ENCODE results near the gene CCDC149.
A peak's percentile ranks its signal among the peaks of the same experiment; 100 is the strongest.

The CCDC149 gene

DNA sequence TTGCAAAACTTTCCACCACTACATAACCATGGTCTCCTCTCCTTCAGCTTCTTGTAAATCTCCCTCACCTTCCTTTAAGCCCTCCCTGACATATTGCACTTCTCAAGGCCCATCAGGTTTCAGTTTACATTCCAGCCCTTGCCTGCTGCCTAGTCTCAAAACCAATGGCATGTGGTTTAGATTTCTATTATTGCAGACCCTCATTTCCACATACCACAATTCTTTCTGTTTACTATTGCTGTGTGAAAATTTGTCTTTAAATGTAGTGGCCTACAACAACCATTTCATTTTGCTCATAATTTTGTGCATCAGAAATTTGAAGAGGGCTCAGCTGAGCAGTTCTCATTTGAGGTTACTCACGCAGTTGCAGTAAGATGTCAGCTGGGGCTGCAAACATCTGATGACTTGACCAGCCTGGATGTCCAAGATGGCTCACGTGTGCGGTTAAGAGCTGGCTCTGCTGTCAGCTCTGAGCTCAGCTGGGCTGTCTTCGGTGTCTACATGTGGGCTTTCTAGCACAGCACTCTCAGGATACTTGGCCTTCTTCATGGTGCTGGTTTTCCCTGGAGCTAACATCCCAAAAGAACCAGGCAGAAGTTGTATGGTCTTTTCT is 147.4 kb downstream of the CCDC149 start:
- Histone ChIP-seq H3K27ac (ENCODE audit: low read length) (no peak overlapping the region), H3K79me2 (ENCODE audit: low read length) (no peaks in the 10 kb centered on the region), H3K9ac (ENCODE audit: low read length) (no peak overlapping the region), H3K4me2 (ENCODE audit: low read depth, low read length) (peak overlapping the region; percentile 19; the same call in 1 of the 2 replicates), H3K9me3 (replicated peaks; ENCODE audit: insufficient read depth, low read length) (no peaks in the 10 kb centered on the region), H3K4me1 (ENCODE audit: low read length) (peaks cover 9% of the 10 kb centered on the region), H3K27me3 (replicated peaks; ENCODE audit: insufficient read depth, low read length) (no peaks in the 10 kb centered on the region), H3K36me3 (replicated peaks; ENCODE audit: insufficient read depth, low read length) (no peaks in the 10 kb centered on the region), H3K4me3 (ENCODE audit: low read length) (no peak overlapping the region), H2AFZ (ENCODE audit: low read length) (no peak overlapping the region), H4K20me1 (ENCODE audit: insufficient read depth, low read length) (no peaks in the 10 kb centered on the region), H3K9me2 (replicated peaks; ENCODE audit: insufficient read depth, low read length) (no peaks in the 10 kb centered on the region), H3F3A (ENCODE audit: insufficient read depth, low read length) (no peaks in the 10 kb centered on the region)
- no peak for TF ChIP-seq EZH2 (optimal IDR thresholded peaks at IDR 0.05; ENCODE audit: low read depth, low read length)
- no peak for TF ChIP-seq EZH2phosphoT487 (IDR thresholded peaks at IDR 0.05; ENCODE audit: low read length)
- TF ChIP-seq, protein P1, sequence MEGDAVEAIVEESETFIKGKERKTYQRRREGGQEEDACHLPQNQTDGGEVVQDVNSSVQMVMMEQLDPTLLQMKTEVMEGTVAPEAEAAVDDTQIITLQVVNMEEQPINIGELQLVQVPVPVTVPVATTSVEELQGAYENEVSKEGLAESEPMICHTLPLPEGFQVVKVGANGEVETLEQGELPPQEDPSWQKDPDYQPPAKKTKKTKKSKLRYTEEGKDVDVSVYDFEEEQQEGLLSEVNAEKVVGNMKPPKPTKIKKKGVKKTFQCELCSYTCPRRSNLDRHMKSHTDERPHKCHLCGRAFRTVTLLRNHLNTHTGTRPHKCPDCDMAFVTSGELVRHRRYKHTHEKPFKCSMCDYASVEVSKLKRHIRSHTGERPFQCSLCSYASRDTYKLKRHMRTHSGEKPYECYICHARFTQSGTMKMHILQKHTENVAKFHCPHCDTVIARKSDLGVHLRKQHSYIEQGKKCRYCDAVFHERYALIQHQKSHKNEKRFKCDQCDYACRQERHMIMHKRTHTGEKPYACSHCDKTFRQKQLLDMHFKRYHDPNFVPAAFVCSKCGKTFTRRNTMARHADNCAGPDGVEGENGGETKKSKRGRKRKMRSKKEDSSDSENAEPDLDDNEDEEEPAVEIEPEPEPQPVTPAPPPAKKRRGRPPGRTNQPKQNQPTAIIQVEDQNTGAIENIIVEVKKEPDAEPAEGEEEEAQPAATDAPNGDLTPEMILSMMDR (IDR thresholded peaks at IDR 0.05; ENCODE audit: low read length), result no peak
- peak; percentile 10 for DNase-seq

DNA sequence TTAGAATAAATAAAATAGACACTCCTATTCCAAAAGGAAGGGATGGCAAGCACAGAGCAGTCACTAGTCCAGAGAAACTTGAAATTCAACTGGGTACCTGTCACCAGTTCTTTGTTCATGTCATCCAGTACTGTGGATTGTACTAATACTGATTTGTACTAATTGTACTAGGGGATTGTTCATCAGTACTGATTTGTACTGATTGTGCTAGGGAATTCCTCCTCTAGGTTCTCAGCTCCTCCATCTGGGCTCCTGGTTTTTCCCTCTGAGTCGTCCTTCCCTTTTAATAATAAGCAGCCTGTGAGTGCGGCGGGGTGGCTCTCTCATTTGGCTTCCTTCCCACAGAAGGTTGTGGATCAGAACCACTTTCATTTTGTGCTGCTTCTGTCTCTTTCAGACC is 148.5 kb downstream of the CCDC149 start:
- H3K4me1 ChIP-seq (ENCODE audit: low read length), result peaks cover 9% of the 10 kb centered on the region
- no peak for DNase-seq
- no peak overlapping the region for H3K4me3 ChIP-seq (ENCODE audit: low read length)
- no peaks in the 10 kb centered on the region for H3K27me3 ChIP-seq (replicated peaks; ENCODE audit: insufficient read depth, low read length)
- H3K9me3 ChIP-seq (replicated peaks; ENCODE audit: insufficient read depth, low read length), result no peaks in the 10 kb centered on the region
- TF ChIP-seq EZH2 (optimal IDR thresholded peaks at IDR 0.05; ENCODE audit: low read depth, low read length) (no peak), EZH2phosphoT487 (IDR thresholded peaks at IDR 0.05; ENCODE audit: low read length) (no peak)
- TF ChIP-seq, protein P1 (IDR thresholded peaks at IDR 0.05; ENCODE audit: low read length), result no peak
- no peak overlapping the region for H3K27ac ChIP-seq (ENCODE audit: low read length)
- no peaks in the 10 kb centered on the region for H3K36me3 ChIP-seq (replicated peaks; ENCODE audit: insufficient read depth, low read length)
- no peak overlapping the region for H3K9ac ChIP-seq (ENCODE audit: low read length)
- no peak overlapping the region for H3K4me2 ChIP-seq (ENCODE audit: low read depth, low read length)
- no peaks in the 10 kb centered on the region for H4K20me1 ChIP-seq (ENCODE audit: insufficient read depth, low read length)
- no peaks in the 10 kb centered on the region for H3F3A ChIP-seq (ENCODE audit: insufficient read depth, low read length)
- no peaks in the 10 kb centered on the region for H3K9me2 ChIP-seq (replicated peaks; ENCODE audit: insufficient read depth, low read length)
- H2AFZ ChIP-seq (ENCODE audit: low read length), result no peak overlapping the region
- H3K79me2 ChIP-seq (ENCODE audit: low read length), result no peaks in the 10 kb centered on the region

DNA sequence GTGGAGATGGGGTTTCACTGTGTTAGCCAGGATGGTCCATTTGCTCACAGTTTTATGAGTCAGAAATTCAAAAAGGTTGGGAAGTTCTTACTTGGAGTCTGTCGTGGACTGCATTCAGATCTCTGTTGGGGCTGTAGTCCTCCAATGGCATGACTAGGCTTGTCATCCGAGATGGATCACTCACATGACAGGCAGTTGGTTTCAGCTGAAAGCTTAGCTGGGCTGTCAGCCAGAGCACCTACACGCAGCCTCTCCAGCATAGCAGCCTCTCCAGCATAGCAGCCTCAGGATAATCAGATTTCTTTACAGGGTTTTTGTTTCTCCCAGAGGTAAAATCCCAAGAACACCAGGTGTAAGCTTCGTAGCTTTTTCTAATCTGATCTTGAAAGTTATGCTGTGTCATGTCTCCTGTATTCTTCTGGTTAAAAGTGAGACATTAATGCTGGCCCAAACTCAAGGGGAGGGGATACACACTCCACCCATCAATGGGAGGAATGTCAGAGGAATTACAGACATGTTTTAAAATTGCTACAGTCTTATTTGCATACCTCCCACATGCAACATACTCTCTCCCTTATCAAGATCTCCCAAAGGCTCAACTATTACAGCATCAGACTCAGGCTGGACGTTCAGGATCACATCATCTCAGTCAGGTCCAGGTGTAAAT is 149.1 kb downstream of the CCDC149 start:
- Histone ChIP-seq H3K9me2 (replicated peaks; ENCODE audit: insufficient read depth, low read length) (no peaks in the 10 kb centered on the region), H2AFZ (ENCODE audit: low read length) (no peak overlapping the region), H3F3A (ENCODE audit: insufficient read depth, low read length) (no peaks in the 10 kb centered on the region), H4K20me1 (ENCODE audit: insufficient read depth, low read length) (no peaks in the 10 kb centered on the region), H3K9ac (ENCODE audit: low read length) (no peak overlapping the region), H3K79me2 (ENCODE audit: low read length) (no peaks in the 10 kb centered on the region), H3K4me3 (ENCODE audit: low read length) (no peak overlapping the region), H3K27ac (ENCODE audit: low read length) (no peak overlapping the region), H3K4me1 (ENCODE audit: low read length) (peaks cover 9% of the 10 kb centered on the region), H3K9me3 (replicated peaks; ENCODE audit: insufficient read depth, low read length) (no peaks in the 10 kb centered on the region), H3K27me3 (replicated peaks; ENCODE audit: insufficient read depth, low read length) (no peaks in the 10 kb centered on the region), H3K36me3 (replicated peaks; ENCODE audit: insufficient read depth, low read length) (no peaks in the 10 kb centered on the region), H3K4me2 (ENCODE audit: low read depth, low read length) (no peak overlapping the region)
- no peak for DNase-seq
- TF ChIP-seq EZH2phosphoT487 (IDR thresholded peaks at IDR 0.05; ENCODE audit: low read length), result no peak
